HG02642 (cell line): ENCODE results near the gene SORCS2.

Experiments
- ATAC-seq: cut with Tn5 transposase; IDR thresholded peaks from one replicate; pipeline ENCODE4 v1.9.1; 2021; ENCODE audit warnings: mild to moderate bottlenecking; ENCODE audit not compliant: unreplicated experiment, poor library complexity

SORCS2 gene

DNA sequence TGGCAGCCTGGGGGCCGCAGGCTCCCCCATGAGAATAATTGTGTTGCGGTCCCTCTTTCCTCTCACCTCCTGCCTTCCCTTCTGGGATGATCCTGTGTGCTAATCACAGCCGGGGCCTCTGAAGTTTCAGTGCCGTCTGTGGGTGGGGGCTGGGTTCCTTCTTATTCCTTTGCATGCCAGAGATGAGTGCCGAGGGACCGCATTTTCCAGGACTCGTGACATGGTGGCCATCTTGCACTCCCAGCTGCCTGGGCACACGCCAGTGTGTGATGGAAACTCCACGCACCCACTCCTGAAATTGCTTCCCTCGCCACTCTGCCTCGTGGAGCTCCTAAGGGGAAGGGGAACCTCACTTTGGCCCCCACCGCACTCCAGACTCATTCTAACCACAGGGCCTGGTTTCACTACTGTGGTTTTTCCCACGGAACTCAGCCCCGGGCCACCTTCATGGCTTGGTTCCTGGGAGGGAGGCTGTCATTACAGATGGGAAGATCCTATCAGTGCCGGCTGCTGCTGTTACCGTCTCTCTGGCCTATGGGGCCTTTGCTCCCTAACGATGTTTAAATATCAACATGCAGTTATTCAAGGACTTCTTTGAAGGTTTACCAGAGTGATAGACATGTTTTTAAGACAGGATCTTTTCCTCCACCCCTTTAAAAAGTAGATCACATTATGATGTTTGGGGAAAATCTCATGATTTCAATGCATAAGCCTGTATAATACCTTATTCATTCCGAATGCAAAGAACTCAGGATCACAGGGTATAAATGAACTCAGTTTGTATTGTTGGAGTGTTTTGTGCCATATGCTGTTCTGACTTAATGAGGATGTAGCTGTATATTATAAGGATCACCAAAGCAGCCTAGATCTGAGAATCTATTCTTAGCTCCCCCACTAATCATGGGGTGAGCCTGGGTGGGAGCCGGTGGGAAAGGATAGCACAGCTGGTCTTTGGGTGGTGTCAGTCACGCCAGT is 89.6 kb downstream of the SORCS2 start:
- no peak for ATAC-seq

GRCh38 chr4:7282786-7283440 is 90.6 kb downstream of the SORCS2 start:
- no peak for ATAC-seq

DNA sequence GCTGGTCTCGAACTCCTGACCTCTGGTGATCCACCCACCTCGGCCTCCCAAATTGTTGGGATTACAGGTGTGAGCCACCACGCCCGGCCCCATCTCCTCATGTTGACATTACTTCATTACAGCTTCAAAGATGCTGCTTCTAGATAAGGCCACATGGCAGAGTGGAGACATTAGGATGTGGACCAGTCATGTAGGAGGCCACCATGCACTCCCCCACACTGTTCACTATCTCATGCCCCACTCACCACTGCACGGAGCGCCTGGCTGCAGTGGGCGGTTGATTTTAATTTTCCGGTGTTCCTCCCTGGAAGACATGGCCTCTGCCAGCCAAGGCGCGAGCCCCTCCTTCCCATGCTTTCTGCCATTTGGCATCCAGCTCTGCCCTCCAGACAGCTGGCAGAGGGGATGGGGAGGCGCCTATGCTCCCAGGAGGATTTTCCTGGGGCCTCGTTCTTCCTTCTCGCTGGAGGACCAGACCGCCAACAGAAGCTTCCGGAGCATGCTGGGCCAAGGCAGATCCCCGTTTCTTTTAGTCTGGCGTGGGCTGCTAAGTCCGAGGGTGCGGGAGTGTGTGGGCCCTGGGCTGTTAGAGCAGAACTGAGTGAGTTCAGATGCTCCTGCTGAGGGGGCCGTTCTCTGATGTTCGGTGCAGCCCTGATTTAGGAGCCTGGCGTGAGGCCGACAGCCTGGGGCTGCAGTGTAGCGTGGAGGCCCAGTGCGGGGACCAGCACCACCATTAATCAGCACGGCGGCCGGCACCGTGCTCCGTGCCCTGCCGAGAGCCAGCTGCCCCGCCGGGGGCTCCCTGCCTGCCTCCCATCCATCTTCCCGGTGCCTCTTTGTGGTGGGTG is 93.1 kb downstream of the SORCS2 start:
- no peak for ATAC-seq

DNA sequence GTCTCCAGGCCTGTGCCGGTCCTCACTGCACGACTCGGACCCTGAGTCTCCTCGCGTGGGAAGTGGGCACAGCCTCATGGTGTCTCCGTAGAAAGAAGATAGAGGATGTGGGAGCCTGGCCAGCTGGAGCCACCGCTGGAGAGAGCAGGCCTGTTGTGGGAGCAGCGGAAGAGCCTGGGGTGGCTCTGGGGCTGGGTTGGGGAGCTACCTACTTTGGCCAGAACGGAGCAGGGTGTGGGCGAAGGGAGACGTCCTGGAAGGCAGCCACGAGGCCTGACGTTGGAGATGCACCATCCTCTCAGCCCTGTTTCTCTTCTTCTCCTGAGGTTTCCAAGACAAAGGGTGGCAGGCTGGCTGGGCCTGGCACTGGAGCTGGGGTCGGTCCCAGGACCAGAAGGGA is 93.8 kb downstream of the SORCS2 start:
- ATAC-seq: no peak

DNA sequence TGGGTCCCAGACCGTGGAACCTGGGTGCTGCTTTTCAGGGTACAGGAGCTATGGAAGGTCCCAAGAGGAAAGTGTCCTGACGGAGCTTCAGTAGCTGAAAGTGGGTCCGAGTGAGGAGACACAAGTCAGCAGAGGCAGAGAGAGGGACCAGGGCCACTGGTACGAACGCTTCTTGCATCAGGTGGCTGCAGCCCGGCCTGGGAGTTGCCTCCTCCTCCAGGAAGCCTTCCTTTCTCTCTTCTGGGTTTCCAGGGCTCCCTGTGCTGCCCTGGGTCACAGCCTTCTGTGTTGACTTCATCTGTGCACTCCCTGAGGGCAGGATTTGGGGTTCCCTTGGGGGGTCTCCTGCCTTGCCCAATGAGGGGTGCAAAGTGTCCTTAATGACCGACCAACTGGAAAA is 94.5 kb downstream of the SORCS2 start:
- ATAC-seq: no peak

GRCh38 chr4:7287274-7287917 is 95.1 kb downstream of the SORCS2 start:
- ATAC-seq: no peak

GRCh38 chr4:7287918-7288280 is 95.6 kb downstream of the SORCS2 start:
- ATAC-seq: no peak

GRCh38 chr4:7288751-7289523 is 96.6 kb downstream of the SORCS2 start:
- no peak for ATAC-seq

DNA sequence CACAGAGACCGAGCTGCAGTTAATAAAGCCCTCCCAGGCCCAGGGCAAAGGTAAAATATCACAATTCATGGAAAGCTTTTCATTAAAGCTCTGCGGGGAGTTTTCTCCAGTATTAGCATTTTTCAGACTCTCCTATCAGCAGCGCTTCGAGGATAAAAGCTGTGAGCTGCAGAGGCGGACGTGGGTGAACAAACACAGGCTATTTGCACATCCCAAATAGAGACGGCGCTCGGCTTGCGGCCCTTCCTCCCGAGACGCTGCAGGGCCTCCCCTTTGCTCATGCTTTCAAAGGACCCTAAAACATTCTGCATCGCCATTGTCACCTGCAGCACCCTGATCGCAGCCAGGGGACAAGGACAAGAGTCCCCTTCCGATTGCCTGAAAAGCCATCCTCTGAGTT is 97.3 kb downstream of the SORCS2 start:
- no peak for ATAC-seq

- no peak for ATAC-seq
These were observed 99.2 kb downstream of the SORCS2 start for GRCh38 chr4:7291372-7292114.

DNA sequence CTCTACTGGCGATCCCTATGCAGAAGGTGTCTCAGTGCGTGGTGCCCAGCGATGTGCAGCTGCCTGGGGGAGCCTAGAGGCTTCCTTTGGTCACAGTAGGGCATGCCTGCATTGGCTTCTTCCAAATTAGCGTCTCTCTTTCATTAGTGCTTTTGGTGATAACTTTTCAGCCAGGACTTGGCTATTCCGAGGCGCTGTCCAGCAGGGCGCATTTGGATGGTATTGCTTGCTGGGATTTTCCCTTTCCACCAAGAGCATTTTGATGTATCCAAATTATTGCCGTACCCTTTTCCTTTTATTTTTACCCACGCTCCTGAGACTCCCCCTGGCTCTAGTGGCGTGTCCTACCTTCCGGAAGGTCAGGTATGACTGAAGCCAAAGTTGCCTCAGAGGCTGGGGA is 101.4 kb downstream of the SORCS2 start:
- no peak for ATAC-seq

GRCh38 chr4:7294176-7294756 is 101.9 kb downstream of the SORCS2 start:
- no peak for ATAC-seq

- no peak for ATAC-seq
These were observed 103.0 kb downstream of the SORCS2 start for GRCh38 chr4:7295197-7295910.

DNA sequence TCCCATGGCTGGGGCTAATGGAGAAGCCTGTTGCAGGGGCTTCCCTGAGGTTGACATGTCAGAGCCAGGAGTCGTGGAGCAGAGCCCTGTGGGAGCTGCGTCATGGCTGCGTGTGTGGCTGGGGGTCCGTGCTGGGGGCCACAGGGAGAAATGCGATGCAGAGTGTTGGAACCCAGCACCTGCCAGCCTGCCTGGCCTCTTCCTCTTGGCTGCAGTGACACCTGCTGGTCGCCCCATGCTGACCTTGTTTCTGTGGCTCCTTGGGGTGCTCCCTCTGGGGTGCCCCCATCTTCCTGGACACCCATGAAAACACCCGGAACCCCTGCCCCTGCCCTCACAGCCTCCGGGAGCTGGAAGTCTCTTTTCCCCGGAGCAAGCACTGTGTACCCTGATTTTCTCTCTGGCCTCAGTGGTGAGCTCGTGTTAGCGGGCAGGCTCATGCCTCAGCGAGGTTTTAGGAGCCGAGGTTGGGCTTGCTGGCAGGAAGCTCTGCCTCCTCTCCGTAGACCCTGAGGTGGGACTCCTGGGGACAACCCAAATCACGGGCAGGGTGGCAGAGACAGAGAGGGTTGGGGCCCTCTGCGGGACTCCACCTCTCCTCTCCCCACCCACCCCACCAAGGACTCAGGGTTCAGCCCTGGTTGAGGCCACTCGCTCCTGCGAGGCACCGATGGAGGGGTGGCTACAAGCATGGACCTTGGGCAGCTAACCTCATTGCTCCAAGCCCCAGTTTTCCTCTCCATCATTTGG is 103.7 kb downstream of the SORCS2 start:
- ATAC-seq: no peak

DNA sequence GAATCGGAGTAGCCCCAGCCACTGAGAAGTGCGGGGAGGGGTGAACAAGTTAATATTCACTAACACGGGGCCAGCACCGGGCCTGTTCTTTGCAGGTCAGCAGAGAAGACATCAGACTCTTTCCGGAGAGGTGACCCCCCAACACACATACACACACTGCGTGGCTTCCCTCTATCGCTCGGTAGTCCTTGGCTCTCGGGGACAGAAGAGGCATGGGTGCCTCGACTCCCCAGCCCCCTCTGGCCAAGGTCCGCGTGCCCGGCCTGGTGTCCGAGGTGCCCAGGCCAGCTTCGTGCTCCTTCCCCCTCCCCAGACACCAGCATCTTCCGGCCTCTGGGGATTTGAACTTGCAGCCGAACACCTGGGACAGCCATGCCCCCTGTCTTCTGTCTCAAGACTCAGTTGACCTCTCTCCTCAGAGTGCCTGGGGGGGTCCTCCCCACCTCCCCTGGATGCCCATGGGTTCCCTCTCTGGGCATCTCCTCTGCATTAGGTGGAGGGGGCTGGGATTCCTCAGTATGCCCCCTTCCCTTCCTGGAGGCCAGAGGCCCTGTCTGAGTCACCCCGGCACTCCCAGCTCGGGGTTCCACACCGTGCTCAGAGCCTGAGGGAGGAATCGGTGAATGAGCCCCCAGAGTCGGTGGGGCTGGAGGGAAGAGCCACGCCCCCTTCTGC is 104.5 kb downstream of the SORCS2 start:
- no peak for ATAC-seq

- ATAC-seq: no peak
These were observed 105.0 kb downstream of the SORCS2 start for GRCh38 chr4:7297374-7297773.

DNA sequence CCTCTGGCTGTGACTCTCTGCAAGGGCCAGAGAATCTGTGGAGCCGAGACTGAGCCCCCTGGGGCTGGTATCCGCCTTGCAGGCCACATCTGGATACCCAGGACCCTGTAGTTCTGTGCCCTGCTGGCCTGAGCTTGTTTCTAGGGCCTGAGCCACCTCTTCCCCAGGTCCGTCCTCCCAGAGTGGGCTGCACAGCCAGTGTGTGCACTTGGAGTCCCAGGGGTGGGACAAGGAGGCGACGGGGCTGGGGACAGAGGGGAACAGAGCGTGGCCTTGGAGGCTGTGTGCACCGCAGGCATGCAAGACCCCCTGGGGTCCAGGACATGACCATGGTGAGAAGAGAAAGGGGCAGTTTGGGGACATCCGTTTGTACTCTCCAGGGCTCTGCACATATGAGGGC is 105.5 kb downstream of the SORCS2 start:
- no peak for ATAC-seq
